ENCODE results near the gene ANP32A. TPM values are rescaled to one million over a fixed set of nuclear protein-coding genes. Genes with fewer than 3 reads are reported as not detected.

The ANP32A gene
- total and polyA plus RNA-seq, 5 donors = 103 to 145 (median 118) TPM

DNA sequence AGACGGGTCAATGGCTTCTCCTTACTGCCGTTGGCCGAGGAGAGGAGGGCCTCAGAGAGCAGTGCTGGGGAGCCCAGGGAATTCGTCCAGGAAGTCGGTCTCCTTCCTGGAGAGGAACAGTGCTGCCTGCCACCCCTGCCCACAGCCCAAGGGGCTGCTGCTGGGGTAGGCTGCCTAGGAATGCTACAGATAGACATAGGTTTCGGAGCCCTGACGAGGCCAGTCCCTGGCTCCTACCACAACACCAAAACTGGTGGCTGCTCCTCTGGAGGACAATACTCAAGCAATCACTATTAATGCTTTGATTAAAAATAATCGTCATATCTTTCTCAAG lies 30.5 kb downstream of the ANP32A start:
- no peak overlapping the region for H3K4me3 ChIP-seq (ENCODE audit: low read length)
- WGBS = 47% methylated on average over 8 of the region's 8 CpGs
- intact Hi-C loops (cut with DNase I) = no loop called here
- peak overlapping the region; percentile 61 for H3K27ac ChIP-seq (ENCODE audit: low read length)
- H3K27me3 ChIP-seq (ENCODE audit: control insufficient read depth, insufficient read depth) = no peaks in the 10 kb centered on the region
- peaks cover 54% of the 10 kb centered on the region for H3K4me1 ChIP-seq (ENCODE audit: control insufficient read depth, insufficient read depth, low read length)
- DNase-seq (no peak), ATAC-seq (no peak)
- no peaks in the 10 kb centered on the region for H3K9me3 ChIP-seq (ENCODE audit: control insufficient read depth, low read length)

- intact Hi-C loops (cut with DNase I) = loop anchor here in 1 of 4 donors (10.0 kb wide), 1 partner anchor 85 kb away; no protein-coding TSS in a partner anchor
- H3K4me3 ChIP-seq (ENCODE audit: low read length) = no peak overlapping the region
- WGBS = 49% methylated on average over 7 of the region's 7 CpGs
- H3K9me3 ChIP-seq (ENCODE audit: control insufficient read depth, low read length) = no peaks in the 10 kb centered on the region
- ATAC-seq (peak in 1 of 2 donors; percentile 2), DNase-seq (peak in 1 of 3 donors; percentile 42)
- H3K27me3 ChIP-seq (ENCODE audit: control insufficient read depth, insufficient read depth) = no peaks in the 10 kb centered on the region
- peak overlapping the region; percentile 61 for H3K27ac ChIP-seq (ENCODE audit: low read length)
- peaks cover 52% of the 10 kb centered on the region for H3K4me1 ChIP-seq (ENCODE audit: control insufficient read depth, insufficient read depth, low read length)
Measured at GRCh38 chr15:68789534-68790241, 31.0 kb downstream of the ANP32A start.

DNA sequence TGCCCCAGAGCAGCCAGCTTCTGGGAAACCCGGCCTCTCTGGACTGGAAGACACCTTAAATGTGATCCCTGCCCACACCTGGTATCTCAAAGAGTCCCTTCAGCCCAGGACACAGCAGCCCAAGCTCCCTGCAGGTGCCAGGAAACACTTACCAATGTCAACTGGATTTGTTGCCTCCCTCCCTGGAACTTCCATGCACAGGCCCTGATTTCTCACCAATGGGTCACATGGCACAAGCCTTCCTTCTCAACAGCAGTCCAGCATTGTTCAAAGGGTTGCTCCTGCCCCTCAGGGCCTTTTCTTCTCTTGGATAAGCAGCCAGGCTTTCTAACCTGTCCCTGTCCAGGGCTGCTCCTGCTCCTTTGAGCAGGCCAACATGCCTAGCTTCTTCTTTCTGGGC lies 31.6 kb downstream of the ANP32A start:
- intact Hi-C loops (cut with DNase I) = loop anchor here in 1 of 4 donors (10.0 kb wide), 1 partner anchor 86 kb away; no protein-coding TSS in a partner anchor
- Histone ChIP-seq H3K27ac (ENCODE audit: low read length) (peak overlapping the region; percentile 31), H3K4me1 (ENCODE audit: control insufficient read depth, insufficient read depth, low read length) (peaks cover 48% of the 10 kb centered on the region), H3K27me3 (ENCODE audit: control insufficient read depth, insufficient read depth) (no peaks in the 10 kb centered on the region), H3K4me3 (ENCODE audit: low read length) (no peak overlapping the region), H3K9me3 (ENCODE audit: control insufficient read depth, low read length) (no peaks in the 10 kb centered on the region)
- ATAC-seq (no peak), DNase-seq (peak in 1 of 3 donors; percentile 29)
- 81% methylated on average over 1 of the region's 1 CpG for WGBS

- no peak for DNase-seq
- Histone ChIP-seq H3K4me3 (ENCODE audit: low read length) (no peak overlapping the region), H3K27me3 (ENCODE audit: control insufficient read depth, insufficient read depth) (no peaks in the 10 kb centered on the region), H3K27ac (ENCODE audit: low read length) (no peak overlapping the region), H3K9me3 (ENCODE audit: control insufficient read depth, low read length) (no peaks in the 10 kb centered on the region), H3K4me1 (ENCODE audit: control insufficient read depth, insufficient read depth, low read length) (peaks cover 40% of the 10 kb centered on the region)
- no peak for ATAC-seq
- 87% methylated on average over 8 of the region's 8 CpGs for WGBS
- intact Hi-C loops (cut with DNase I) = loop anchor here in 1 of 4 donors (10.0 kb wide), 1 partner anchor 87 kb away; no protein-coding TSS in a partner anchor
Measured at GRCh38 chr15:68788264-68788624, 32.5 kb downstream of the ANP32A start.

GRCh38 chr15:68787609-68788263 lies 33.0 kb downstream of the ANP32A start:
- H3K27ac ChIP-seq (ENCODE audit: low read length) = no peak overlapping the region
- ATAC-seq = no peak
- no peaks in the 10 kb centered on the region for H3K9me3 ChIP-seq (ENCODE audit: control insufficient read depth, low read length)
- 59% methylated on average over 17 of the region's 17 CpGs for WGBS
- intact Hi-C loops (cut with DNase I) = loop anchor here in 1 of 4 donors (10.0 kb wide), 1 partner anchor 87 kb away; no protein-coding TSS in a partner anchor
- no peaks in the 10 kb centered on the region for H3K27me3 ChIP-seq (ENCODE audit: control insufficient read depth, insufficient read depth)
- H3K4me1 ChIP-seq (ENCODE audit: control insufficient read depth, insufficient read depth, low read length) = peaks cover 37% of the 10 kb centered on the region
- H3K4me3 ChIP-seq (ENCODE audit: low read length) = no peak overlapping the region
- DNase-seq = no peak

DNA sequence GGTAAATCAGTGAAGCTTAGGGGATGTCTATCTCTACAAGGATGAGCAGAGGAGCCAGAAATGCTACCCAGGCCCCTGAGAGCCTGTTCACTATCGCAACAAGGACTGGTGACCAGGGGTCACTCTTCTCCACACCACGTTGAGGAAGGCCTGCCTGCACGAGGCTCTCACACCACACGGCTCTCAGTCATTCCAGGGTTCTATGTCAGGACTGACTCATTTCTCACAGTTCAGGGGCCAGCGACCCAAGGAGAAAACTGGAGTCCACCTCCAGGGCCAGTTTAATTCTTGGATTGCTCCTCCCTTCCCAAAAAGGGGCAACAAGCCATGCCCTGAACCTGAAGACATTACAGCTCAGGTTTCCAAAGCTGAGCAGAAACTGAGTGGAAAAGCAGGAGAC lies 33.9 kb downstream of the ANP32A start:
- Histone ChIP-seq H3K4me1 (ENCODE audit: control insufficient read depth, insufficient read depth, low read length) (peaks cover 30% of the 10 kb centered on the region), H3K27me3 (ENCODE audit: control insufficient read depth, insufficient read depth) (no peaks in the 10 kb centered on the region), H3K4me3 (ENCODE audit: low read length) (no peak overlapping the region), H3K9me3 (ENCODE audit: control insufficient read depth, low read length) (no peaks in the 10 kb centered on the region), H3K27ac (ENCODE audit: low read length) (no peak overlapping the region)
- WGBS = 77% methylated on average over 5 of the region's 5 CpGs
- DNase-seq (no peak), ATAC-seq (no peak)
- intact Hi-C loops (cut with DNase I) = loop anchor here in 1 of 4 donors (10.0 kb wide), 1 partner anchor 88 kb away; no protein-coding TSS in a partner anchor

DNA sequence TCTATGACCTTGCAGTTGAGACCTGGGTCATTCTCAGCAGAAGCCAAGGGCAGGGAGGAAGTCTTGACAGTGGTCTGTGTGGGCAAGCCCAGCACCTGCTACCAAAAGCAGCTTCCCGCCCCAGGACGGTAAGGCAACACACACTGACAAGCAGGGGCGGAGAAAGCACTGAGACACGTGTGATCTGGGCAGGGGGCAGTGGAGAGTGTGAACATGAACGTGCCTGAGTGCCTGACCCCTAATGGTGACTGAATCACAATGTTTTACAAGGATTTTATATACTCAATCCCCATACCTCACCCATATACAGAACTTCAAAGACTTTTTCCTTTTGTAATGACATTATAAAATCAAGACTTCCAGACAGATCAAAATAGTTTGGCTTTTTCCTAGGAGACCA lies 35.2 kb downstream of the ANP32A start:
- ATAC-seq (no peak), DNase-seq (no peak)
- Histone ChIP-seq H3K27ac (ENCODE audit: low read length) (no peak overlapping the region), H3K4me3 (ENCODE audit: low read length) (no peak overlapping the region), H3K27me3 (ENCODE audit: control insufficient read depth, insufficient read depth) (no peaks in the 10 kb centered on the region), H3K9me3 (ENCODE audit: control insufficient read depth, low read length) (no peaks in the 10 kb centered on the region), H3K4me1 (ENCODE audit: control insufficient read depth, insufficient read depth, low read length) (peaks cover 18% of the 10 kb centered on the region)
- intact Hi-C loops (cut with DNase I) = loop anchor here in 1 of 4 donors (10.0 kb wide), 1 partner anchor 89 kb away; no protein-coding TSS in a partner anchor
- 58% methylated on average over 5 of the region's 5 CpGs for WGBS

DNA sequence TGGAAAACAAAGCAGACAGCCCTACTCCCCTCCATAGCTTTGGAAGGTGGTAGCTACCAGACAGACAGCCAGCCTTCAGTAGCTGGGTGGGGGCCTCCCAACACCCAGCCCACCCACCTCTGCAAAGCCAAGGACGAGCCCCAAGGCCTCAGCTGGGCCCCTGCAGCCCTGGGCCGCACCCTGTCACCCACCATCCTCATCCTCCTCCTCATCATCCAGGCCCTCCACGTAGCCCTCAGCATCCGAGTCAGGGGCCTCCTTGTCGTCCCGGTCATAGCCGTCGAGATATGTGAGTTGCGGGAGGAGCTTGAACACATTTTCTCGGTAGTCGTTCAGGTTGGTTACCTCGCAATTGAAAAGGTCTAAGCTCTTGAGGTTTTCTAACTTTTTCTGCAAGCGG lies 36.5 kb downstream of the ANP32A start:
- no peak overlapping the region for H3K4me3 ChIP-seq (ENCODE audit: low read length)
- no peaks in the 10 kb centered on the region for H3K27me3 ChIP-seq (ENCODE audit: control insufficient read depth, insufficient read depth)
- H3K27ac ChIP-seq (ENCODE audit: low read length) = no peak overlapping the region
- DNase-seq (no peak), ATAC-seq (no peak)
- intact Hi-C loops (cut with DNase I) = loop anchor here in 2 of 4 donors (5.0 to 10.0 kb wide), 2 partner anchors 33 to 91 kb away; no protein-coding TSS in a partner anchor
- 93% methylated on average over 13 of the region's 13 CpGs for WGBS
- peaks cover 5% of the 10 kb centered on the region for H3K4me1 ChIP-seq (ENCODE audit: control insufficient read depth, insufficient read depth, low read length)
- no peaks in the 10 kb centered on the region for H3K9me3 ChIP-seq (ENCODE audit: control insufficient read depth, low read length)

GRCh38 chr15:68783226-68784058 lies 37.3 kb downstream of the ANP32A start:
- intact Hi-C loops (cut with DNase I) = loop anchor here in 2 of 4 donors (5.0 to 10.0 kb wide), 2 partner anchors 34 to 91 kb away; no protein-coding TSS in a partner anchor
- Histone ChIP-seq H3K27ac (ENCODE audit: low read length) (no peak overlapping the region), H3K4me3 (ENCODE audit: low read length) (no peak overlapping the region), H3K9me3 (ENCODE audit: control insufficient read depth, low read length) (no peaks in the 10 kb centered on the region), H3K4me1 (ENCODE audit: control insufficient read depth, insufficient read depth, low read length) (no peaks in the 10 kb centered on the region), H3K27me3 (ENCODE audit: control insufficient read depth, insufficient read depth) (no peaks in the 10 kb centered on the region)
- DNase-seq (peak in 1 of 3 donors; percentile 76), ATAC-seq (peak; percentile 12 to 16)
- WGBS = 83% methylated on average over 9 of the region's 9 CpGs

GRCh38 chr15:68782589-68783161 lies 38.0 kb downstream of the ANP32A start:
- no peak overlapping the region for H3K27ac ChIP-seq (ENCODE audit: low read length)
- H3K4me1 ChIP-seq (ENCODE audit: control insufficient read depth, insufficient read depth, low read length) = no peaks in the 10 kb centered on the region
- 68% methylated on average over 12 of the region's 12 CpGs for WGBS
- H3K4me3 ChIP-seq (ENCODE audit: low read length) = no peak overlapping the region
- no peaks in the 10 kb centered on the region for H3K27me3 ChIP-seq (ENCODE audit: control insufficient read depth, insufficient read depth)
- ATAC-seq (peak in 1 of 2 donors; percentile 10), DNase-seq (peak in 1 of 3 donors; percentile 45)
- no peaks in the 10 kb centered on the region for H3K9me3 ChIP-seq (ENCODE audit: control insufficient read depth, low read length)
- intact Hi-C loops (cut with DNase I) = loop anchor here in 2 of 4 donors (5.0 to 10.0 kb wide), 2 partner anchors 35 to 92 kb away; no protein-coding TSS in a partner anchor
